Measurements from ENCODE around the gene SPATA16.

DNA sequence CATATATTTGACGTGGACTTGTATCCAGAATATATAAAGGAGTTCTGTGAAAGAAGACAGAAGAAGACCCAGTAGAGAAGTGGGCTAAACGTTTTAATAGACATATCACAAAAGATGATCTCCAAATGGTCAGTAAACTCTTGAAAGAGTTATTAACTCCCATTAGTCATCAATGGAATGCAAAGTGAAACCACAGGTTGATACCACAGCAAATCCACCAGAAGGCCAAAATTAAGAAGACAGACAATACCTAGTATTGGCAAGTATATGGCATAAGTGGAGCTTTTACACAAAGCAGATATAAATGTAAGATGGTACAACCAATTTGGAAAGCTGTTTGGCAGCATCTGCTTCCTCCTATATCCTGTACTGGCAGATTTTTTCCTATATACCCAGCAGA lies 6.0 kb downstream of the SPATA16 start:
- TF ChIP-seq ISL1 (CRISPR knock-in tag; IDR thresholded peaks at IDR 0.05) (peak; percentile 76), ZFP30 (CRISPR knock-in tag; IDR thresholded peaks at IDR 0.05) (no peak), ZC3H10 (CRISPR knock-in tag; IDR thresholded peaks at IDR 0.05) (no peak), SNAI2 (CRISPR knock-in tag; IDR thresholded peaks at IDR 0.05) (no peak), ARNTL (CRISPR knock-in tag; IDR thresholded peaks at IDR 0.05; ENCODE audit: borderline replicate concordance, low read depth) (no peak), CSDC2 (CRISPR knock-in tag; IDR thresholded peaks at IDR 0.05) (no peak), ZNF70 (CRISPR knock-in tag; IDR thresholded peaks at IDR 0.05) (no peak), PPARA (CRISPR knock-in tag; IDR thresholded peaks at IDR 0.05; ENCODE audit: borderline replicate concordance) (no peak), ZNF565 (CRISPR knock-in tag; conservative IDR thresholded peaks at IDR 0.05; ENCODE audit: low read depth) (no peak), RARB (CRISPR knock-in tag; IDR thresholded peaks at IDR 0.05) (no peak), ZFP3 (CRISPR knock-in tag; IDR thresholded peaks at IDR 0.05) (no peak)
- TF ChIP-seq, protein P1, sequence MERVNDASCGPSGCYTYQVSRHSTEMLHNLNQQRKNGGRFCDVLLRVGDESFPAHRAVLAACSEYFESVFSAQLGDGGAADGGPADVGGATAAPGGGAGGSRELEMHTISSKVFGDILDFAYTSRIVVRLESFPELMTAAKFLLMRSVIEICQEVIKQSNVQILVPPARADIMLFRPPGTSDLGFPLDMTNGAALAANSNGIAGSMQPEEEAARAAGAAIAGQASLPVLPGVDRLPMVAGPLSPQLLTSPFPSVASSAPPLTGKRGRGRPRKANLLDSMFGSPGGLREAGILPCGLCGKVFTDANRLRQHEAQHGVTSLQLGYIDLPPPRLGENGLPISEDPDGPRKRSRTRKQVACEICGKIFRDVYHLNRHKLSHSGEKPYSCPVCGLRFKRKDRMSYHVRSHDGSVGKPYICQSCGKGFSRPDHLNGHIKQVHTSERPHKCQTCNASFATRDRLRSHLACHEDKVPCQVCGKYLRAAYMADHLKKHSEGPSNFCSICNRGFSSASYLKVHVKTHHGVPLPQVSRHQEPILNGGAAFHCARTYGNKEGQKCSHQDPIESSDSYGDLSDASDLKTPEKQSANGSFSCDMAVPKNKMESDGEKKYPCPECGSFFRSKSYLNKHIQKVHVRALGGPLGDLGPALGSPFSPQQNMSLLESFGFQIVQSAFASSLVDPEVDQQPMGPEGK (CRISPR knock-in tag; IDR thresholded peaks at IDR 0.05; ENCODE audit: borderline replicate concordance) = peak; percentile 17; the same call in 1 of the 2 replicates
- TF ChIP-seq, protein P2, sequence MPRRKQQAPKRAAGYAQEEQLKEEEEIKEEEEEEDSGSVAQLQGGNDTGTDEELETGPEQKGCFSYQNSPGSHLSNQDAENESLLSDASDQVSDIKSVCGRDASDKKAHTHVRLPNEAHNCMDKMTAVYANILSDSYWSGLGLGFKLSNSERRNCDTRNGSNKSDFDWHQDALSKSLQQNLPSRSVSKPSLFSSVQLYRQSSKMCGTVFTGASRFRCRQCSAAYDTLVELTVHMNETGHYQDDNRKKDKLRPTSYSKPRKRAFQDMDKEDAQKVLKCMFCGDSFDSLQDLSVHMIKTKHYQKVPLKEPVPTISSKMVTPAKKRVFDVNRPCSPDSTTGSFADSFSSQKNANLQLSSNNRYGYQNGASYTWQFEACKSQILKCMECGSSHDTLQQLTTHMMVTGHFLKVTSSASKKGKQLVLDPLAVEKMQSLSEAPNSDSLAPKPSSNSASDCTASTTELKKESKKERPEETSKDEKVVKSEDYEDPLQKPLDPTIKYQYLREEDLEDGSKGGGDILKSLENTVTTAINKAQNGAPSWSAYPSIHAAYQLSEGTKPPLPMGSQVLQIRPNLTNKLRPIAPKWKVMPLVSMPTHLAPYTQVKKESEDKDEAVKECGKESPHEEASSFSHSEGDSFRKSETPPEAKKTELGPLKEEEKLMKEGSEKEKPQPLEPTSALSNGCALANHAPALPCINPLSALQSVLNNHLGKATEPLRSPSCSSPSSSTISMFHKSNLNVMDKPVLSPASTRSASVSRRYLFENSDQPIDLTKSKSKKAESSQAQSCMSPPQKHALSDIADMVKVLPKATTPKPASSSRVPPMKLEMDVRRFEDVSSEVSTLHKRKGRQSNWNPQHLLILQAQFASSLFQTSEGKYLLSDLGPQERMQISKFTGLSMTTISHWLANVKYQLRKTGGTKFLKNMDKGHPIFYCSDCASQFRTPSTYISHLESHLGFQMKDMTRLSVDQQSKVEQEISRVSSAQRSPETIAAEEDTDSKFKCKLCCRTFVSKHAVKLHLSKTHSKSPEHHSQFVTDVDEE (CRISPR knock-in tag; IDR thresholded peaks at IDR 0.05) = no peak
- TF ChIP-seq, protein P3, sequence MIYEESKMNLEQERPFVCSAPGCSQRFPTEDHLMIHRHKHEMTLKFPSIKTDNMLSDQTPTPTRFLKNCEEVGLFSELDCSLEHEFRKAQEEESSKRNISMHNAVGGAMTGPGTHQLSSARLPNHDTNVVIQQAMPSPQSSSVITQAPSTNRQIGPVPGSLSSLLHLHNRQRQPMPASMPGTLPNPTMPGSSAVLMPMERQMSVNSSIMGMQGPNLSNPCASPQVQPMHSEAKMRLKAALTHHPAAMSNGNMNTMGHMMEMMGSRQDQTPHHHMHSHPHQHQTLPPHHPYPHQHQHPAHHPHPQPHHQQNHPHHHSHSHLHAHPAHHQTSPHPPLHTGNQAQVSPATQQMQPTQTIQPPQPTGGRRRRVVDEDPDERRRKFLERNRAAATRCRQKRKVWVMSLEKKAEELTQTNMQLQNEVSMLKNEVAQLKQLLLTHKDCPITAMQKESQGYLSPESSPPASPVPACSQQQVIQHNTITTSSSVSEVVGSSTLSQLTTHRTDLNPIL (CRISPR knock-in tag; IDR thresholded peaks at IDR 0.05; ENCODE audit: low read depth) = no peak

Measured in SK-N-SH treated with all-trans-retinoic acid at 6 μM for 48 hours (cell line).